H1 (cell line): ENCODE data around the gene LRBA. TPM values are rescaled to one million over a fixed set of nuclear protein-coding genes. Genes with fewer than 3 reads are reported as not detected.

Experiments
- CTCF ChIA-PET: fragments of 300-600 bp; sonication (Branson Sonifier 250); formaldehyde crosslinking; loops from one replicate; lab custom pipeline; 2021; ENCODE audit not compliant: partially characterized antibody; lab: Charles Lee
- POLR2A ChIA-PET: fragments of 300-600 bp; sonication (Branson Sonifier 250); formaldehyde crosslinking; loops from one replicate; lab custom pipeline; 2021; ENCODE audit warnings: inconsistent platforms; ENCODE audit not compliant: partially characterized antibody; lab: Charles Lee
- DNase-seq, 2 experiments: peaks; one replicate each; pipeline versions ENCODE4 v3.0.0 to v3.0.0-alpha.2; 2010 to 2022; ENCODE audit warnings: low spot score in 2 of 2, low read depth in 1 of 2, mixed read lengths in 1 of 2
- FAIRE-seq: peaks from 2 replicates; lab custom pipeline; 2011; peaks lifted over from hg19 to GRCh38; lab: Jason Lieb, UNC
- H2AFZ ChIP-seq: 2 replicates; pipeline ENCODE4 v1.8.1; 2012; ENCODE audit warnings: low read length, inconsistent platforms
- H2AK5ac ChIP-seq: 2 replicates; pipeline ENCODE4 v1.6.1; 2013; ENCODE audit warnings: low read depth, low read length
- H2BK120ac ChIP-seq: replicated peaks from 2 replicates; pipeline ENCODE3; 2013; ENCODE audit warnings: low read depth, low read length, inconsistent platforms
- H2BK12ac ChIP-seq: 2 replicates; pipeline ENCODE4 v1.6.1; 2013; ENCODE audit warnings: low read depth, low read length
- H2BK15ac ChIP-seq: 2 replicates; pipeline ENCODE4 v1.6.1; 2013; ENCODE audit warnings: low read length
- H2BK20ac ChIP-seq: 2 replicates; pipeline ENCODE4 v1.6.1; 2013; ENCODE audit warnings: low read length
- H2BK5ac ChIP-seq: 2 replicates; pipeline ENCODE4 v1.6.1; 2013; ENCODE audit warnings: low read depth, low read length
- H3K14ac ChIP-seq: 2 replicates; pipeline ENCODE4 v1.6.1; 2013; ENCODE audit warnings: inconsistent platforms; ENCODE audit not compliant: insufficient read length
- H3K18ac ChIP-seq: 2 replicates; pipeline ENCODE4 v1.6.1; 2013; ENCODE audit warnings: low read length; ENCODE audit errors: extremely low read depth
- H3K23ac ChIP-seq: 2 replicates; pipeline ENCODE4 v1.6.1; 2013; ENCODE audit warnings: inconsistent platforms; ENCODE audit not compliant: insufficient read length
- H3K23me2 ChIP-seq: 2 replicates; pipeline ENCODE4 v1.6.1; 2013; ENCODE audit warnings: low read depth, low read length
- H3K27ac ChIP-seq: 2 replicates; pipeline ENCODE4 v1.6.1; 2011; ENCODE audit warnings: low read depth, low read length, inconsistent platforms
- H3K27me3 ChIP-seq, 4 experiments: replicated peaks in 1 of 4; 1 replicate in 1 of 4; 2 replicates in 3 of 4; pipeline versions ENCODE4 v1.6.1 to v1.8.1; 2011 to 2013; ENCODE audit warnings: low read length in 3 of 4, mild to moderate bottlenecking in 3 of 4, inconsistent platforms in 2 of 4, mixed read lengths in 2 of 4, moderate library complexity in 1 of 4; ENCODE audit not compliant: control insufficient read depth in 3 of 4, insufficient read depth in 3 of 4; ENCODE audit errors: extremely low read depth in 1 of 4
- H3K36me3 ChIP-seq, 4 experiments: 2 replicates each; pipeline versions ENCODE4 v1.6.1 to v1.8.1; 2011 to 2013; ENCODE audit warnings: mild to moderate bottlenecking in 4 of 4, low read length in 3 of 4, moderate library complexity in 2 of 4, control low read depth in 1 of 4, inconsistent platforms in 1 of 4; ENCODE audit not compliant: insufficient read depth in 4 of 4, control insufficient read depth in 2 of 4
- H3K4ac ChIP-seq: replicated peaks from 2 replicates; pipeline ENCODE3; 2013; ENCODE audit warnings: low read length, low read depth, mixed read lengths, inconsistent platforms; ENCODE audit not compliant: insufficient read length
- H3K4me1 ChIP-seq, 4 experiments: replicated peaks in 1 of 4; 1 replicate in 1 of 4; 2 replicates in 3 of 4; pipeline versions ENCODE4 v1.6.1 to v1.8.1; 2011 to 2013; ENCODE audit warnings: low read length in 3 of 4, inconsistent platforms in 2 of 4, mixed read lengths in 1 of 4; ENCODE audit not compliant: insufficient read depth in 4 of 4, control insufficient read depth in 3 of 4
- H3K4me2 ChIP-seq, 2 experiments: 2 replicates each; pipeline versions ENCODE4 v1.6.1 to v1.8.1; 2011 to 2013; ENCODE audit warnings: low read depth in 2 of 2, low read length in 2 of 2, control low read depth in 1 of 2, inconsistent platforms in 1 of 2, mild to moderate bottlenecking in 1 of 2; ENCODE audit not compliant: insufficient read depth in 1 of 2
- H3K4me3 ChIP-seq, 4 experiments: fragments of 200-600, 300-600 bp in 1 of 4; sonication (generic), shearing (Covaris generic), sonication (Bioruptor Twin) in 1 of 4; 2 replicates each; pipeline versions ENCODE4 v1.5.1 to v1.8.1; 2011 to 2016; ENCODE audit warnings: low read length in 4 of 4, low read depth in 3 of 4, control low read depth in 2 of 4, inconsistent platforms in 2 of 4, mild to moderate bottlenecking in 2 of 4, mixed read lengths in 1 of 4, moderate library complexity in 1 of 4; ENCODE audit not compliant: insufficient read depth in 2 of 4; ENCODE audit errors: extremely low read depth in 1 of 4
- H3K56ac ChIP-seq: replicated peaks from 2 replicates; pipeline ENCODE3; 2013; ENCODE audit warnings: low read depth, mild to moderate bottlenecking, mixed read lengths, low read length, inconsistent platforms; ENCODE audit not compliant: insufficient read length
- H3K79me1 ChIP-seq: 2 replicates; pipeline ENCODE4 v1.6.1; 2013; ENCODE audit warnings: low read depth, low read length, control low read depth
- H3K79me2 ChIP-seq, 2 experiments: 2 replicates each; pipeline versions ENCODE4 v1.6.1 to v1.8.1; 2012 to 2013; ENCODE audit warnings: low read length in 2 of 2, mild to moderate bottlenecking in 2 of 2, inconsistent platforms in 1 of 2; ENCODE audit not compliant: insufficient read depth in 2 of 2, control insufficient read depth in 1 of 2
- H3K9ac ChIP-seq, 4 experiments: replicated peaks in 1 of 4; 1 replicate in 1 of 4; 2 replicates in 3 of 4; pipeline versions ENCODE4 v1.6.1 to v1.8.1; 2011 to 2013; ENCODE audit warnings: low read depth in 3 of 4, low read length in 3 of 4, control low read depth in 2 of 4, mild to moderate bottlenecking in 2 of 4, moderate library complexity in 2 of 4, inconsistent platforms in 1 of 4; ENCODE audit errors: extremely low read depth in 1 of 4
- H3K9me3 ChIP-seq, 2 experiments: 2 replicates each; pipeline versions ENCODE4 v1.6.1 to v1.8.1; 2012 to 2013; ENCODE audit warnings: mild to moderate bottlenecking in 2 of 2, moderate library complexity in 2 of 2, control low read depth in 1 of 2, inconsistent platforms in 1 of 2, low read depth in 1 of 2, low read length in 1 of 2, mixed read lengths in 1 of 2; ENCODE audit not compliant: insufficient read depth in 2 of 2
- H4K20me1 ChIP-seq, 2 experiments: replicated peaks in 1 of 2; 2 replicates each; pipeline versions ENCODE3 to v1.8.1; 2011 to 2013; ENCODE audit warnings: inconsistent platforms in 2 of 2, low read length in 2 of 2, mild to moderate bottlenecking in 1 of 2; ENCODE audit not compliant: insufficient read depth in 2 of 2, control insufficient read depth in 1 of 2
- H4K5ac ChIP-seq: 2 replicates; pipeline ENCODE4 v1.6.1; 2013; ENCODE audit warnings: low read length, low read depth, mixed read lengths, inconsistent platforms; ENCODE audit not compliant: insufficient read length
- H4K8ac ChIP-seq: 2 replicates; pipeline ENCODE4 v1.8.0; 2013; ENCODE audit warnings: mild to moderate bottlenecking, moderate library complexity, low read length, inconsistent platforms; ENCODE audit not compliant: insufficient read depth; ENCODE audit errors: extremely low read depth
- H4K91ac ChIP-seq: replicated peaks from 2 replicates; pipeline ENCODE3; 2013; ENCODE audit warnings: low read length, mixed read lengths, inconsistent platforms; ENCODE audit not compliant: insufficient read length
- ATF2 ChIP-seq: IDR thresholded peaks from 2 replicates; pipeline ENCODE4 v1.6.1; 2012; ENCODE audit warnings: low read length, inconsistent platforms
- BACH1 ChIP-seq: IDR thresholded peaks from 2 replicates; pipeline ENCODE4 v1.6.1; 2012; ENCODE audit warnings: low read length, improper control_type of control experiment
- EP300 ChIP-seq, 2 experiments: IDR thresholded peaks; 1 replicate in 1 of 2; 2 replicates in 1 of 2; pipeline ENCODE4 v1.6.1; 2011 to 2012; ENCODE audit warnings: low read depth in 2 of 2, low read length in 2 of 2, mild to moderate bottlenecking in 2 of 2, borderline replicate concordance in 1 of 2, inconsistent platforms in 1 of 2, moderate library complexity in 1 of 2
- EZH2 ChIP-seq: fragments of 200-600 bp; sonication (generic); IDR thresholded peaks from 2 replicates; pipeline ENCODE4 v1.7.1; 2012; ENCODE audit warnings: low read depth, mild to moderate bottlenecking, moderate library complexity, low read length, inconsistent platforms; ENCODE audit not compliant: severe bottlenecking
- HDAC2 ChIP-seq, 2 experiments: fragments of 300-600 bp in 1 of 2; sonication (generic) in 1 of 2; IDR thresholded peaks; 2 replicates each; pipeline ENCODE4 v1.6.1; 2011 to 2012; ENCODE audit warnings: low read depth in 2 of 2, low read length in 2 of 2, mild to moderate bottlenecking in 2 of 2, moderate library complexity in 2 of 2, borderline replicate concordance in 1 of 2, inconsistent platforms in 1 of 2
- RAD21 ChIP-seq, 2 experiments: IDR thresholded peaks in 1 of 2; conservative IDR thresholded peaks in 1 of 2; 2 replicates each; pipeline ENCODE4 v1.6.1; 2011; ENCODE audit warnings: low read depth in 2 of 2, low read length in 2 of 2, improper control_type of control experiment in 1 of 2, inconsistent platforms in 1 of 2, mild to moderate bottlenecking in 1 of 2, moderate library complexity in 1 of 2
- SIN3A ChIP-seq, 2 experiments: IDR thresholded peaks in 1 of 2; conservative IDR thresholded peaks in 1 of 2; 2 replicates each; pipeline ENCODE4 v1.6.1; 2011 to 2012; ENCODE audit warnings: low read length in 2 of 2, improper control_type of control experiment in 1 of 2, low read depth in 1 of 2, mild to moderate bottlenecking in 1 of 2
- SP4 ChIP-seq: IDR thresholded peaks from 2 replicates; pipeline ENCODE4 v1.6.1; 2012; ENCODE audit warnings: low read length, inconsistent platforms
- SRF ChIP-seq: IDR thresholded peaks from 2 replicates; pipeline ENCODE4 v1.6.1; 2011; ENCODE audit warnings: mild to moderate bottlenecking, low read depth, low read length, moderate library complexity
- TAF1 ChIP-seq: IDR thresholded peaks from 2 replicates; pipeline ENCODE4 v1.6.1; 2011; ENCODE audit warnings: mild to moderate bottlenecking, low read depth, low read length
- TEAD4 ChIP-seq: IDR thresholded peaks from 2 replicates; pipeline ENCODE4 v1.6.1; 2012; ENCODE audit warnings: low read depth, low read length, inconsistent platforms, mixed read lengths
- WGBS, 2 experiments: shearing (Covaris generic) in 1 of 2; methylation state at CpG; one replicate each; pipeline versions ENCODE4 v1.1.6 to v1.1.7; 2013 to 2015; ENCODE audit warnings: low lambda C conversion rate in 2 of 2, mixed read lengths in 2 of 2, inconsistent platforms in 1 of 2, low coverage in 1 of 2, missing lambda C conversion rate in 1 of 2; ENCODE audit not compliant: insufficient replicate concordance in 2 of 2, insufficient coverage in 1 of 2, insufficient read length in 1 of 2; ENCODE audit errors: extremely low coverage in 1 of 2, missing lambda C conversion rate in 1 of 2; 5-methylcytosine and 5-hydroxymethylcytosine counted together
- polyA plus RNA-seq, 7 experiments: library from polyadenylated mRNA; depleted of rRNA in 3 of 7; stranded (reverse) in 5 of 7; unstranded in 2 of 7; fragments of >200 nt in 5 of 7; fragments of 200-250 nt in 2 of 7; gene quantifications; 1 replicate in 5 of 7; 2 replicates in 1 of 7; 4 replicates in 1 of 7; pipeline versions ENCODE4 v1.2.1 to v1.2.3, GENCODE V29; 2011 to 2013; ENCODE audit warnings: missing spikeins in 2 of 7, mixed read lengths in 2 of 7
- total RNA-seq: library from RNA; stranded (reverse); fragmentation: NEBNext Ultra II Directional; extraction: Animal tissue kit (Norgen Biotek cat#: 25700); gene quantifications from 2 replicates; pipeline ENCODE4 v1.2.1, GENCODE V29; 2021

The LRBA gene
- total and polyA plus RNA-seq, 2 of the 8 experiments (the other 6 are each of a cell fraction or from before 2014, with no cell fraction given): 54.6 to 83.2 TPM

DNA sequence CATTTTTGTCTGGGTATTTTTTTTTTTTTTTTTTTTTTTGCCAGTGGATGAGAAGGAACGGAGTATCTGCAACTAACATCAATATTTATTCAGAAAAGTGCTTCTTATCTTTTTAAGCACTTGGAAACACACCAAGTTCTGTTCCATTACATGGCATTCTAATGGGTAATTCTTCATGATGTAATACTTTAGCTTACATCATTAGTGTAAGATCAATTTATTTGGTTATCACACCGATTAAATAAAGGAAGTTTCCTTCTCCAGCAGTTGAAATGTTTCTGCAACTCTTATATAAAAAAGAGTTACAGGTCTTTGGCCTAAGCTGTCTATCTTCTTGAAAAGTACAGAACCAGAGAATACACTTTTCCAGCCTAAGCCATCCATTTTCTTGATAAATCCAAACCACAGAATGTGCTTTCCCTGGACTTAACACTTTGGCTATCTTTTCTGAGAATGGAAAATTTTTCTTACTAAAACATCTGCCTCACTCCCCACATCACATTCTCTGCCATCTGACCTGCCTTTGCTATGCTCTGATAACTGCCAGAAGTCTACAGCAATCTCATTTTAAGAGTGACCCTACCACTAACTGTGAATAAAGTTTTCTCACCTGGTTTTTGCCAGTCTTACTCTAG lies 625.1 kb downstream of the LRBA start:
- Histone ChIP-seq H2BK5ac (no peak overlapping the region), H3K4ac (no peak overlapping the region), H2BK15ac (no peak overlapping the region), H3K79me1 (no peaks in the 10 kb centered on the region), H3K36me3 (no peaks in the 10 kb centered on the region), H2AK5ac (no peak overlapping the region), H3K4me3 (no peak overlapping the region), H3K9ac (no peak overlapping the region), H4K20me1 (no peaks in the 10 kb centered on the region), H2BK12ac (no peak overlapping the region), H3K23me2 (no peaks in the 10 kb centered on the region), H3K14ac (no peak overlapping the region), H4K8ac (no peak overlapping the region), H3K4me2 (no peak overlapping the region), H2BK120ac (no peak overlapping the region), H3K23ac (no peak overlapping the region), H3K18ac (no peak overlapping the region), H3K27ac (no peak overlapping the region), H3K27me3 (no peaks in the 10 kb centered on the region), H3K79me2 (no peaks in the 10 kb centered on the region), H2AFZ (no peak overlapping the region), H4K5ac (no peak overlapping the region), H4K91ac (no peak overlapping the region), H3K4me1 (peaks cover 0 to 3% (median 2%) of the 10 kb centered on the region in 4 experiments; a peak in 1 of 7 replicates), H2BK20ac (no peak overlapping the region), H3K9me3 (no peaks in the 10 kb centered on the region), H3K56ac (no peak overlapping the region)
- 88% methylated on average over 2 of the region's 2 CpGs; no CpG with 5 or more reads in 1 of the 2 experiments for WGBS, 2 experiments
- ChIA-PET POLR2A (no interaction called here), CTCF (no interaction called here)
- DNase-seq: no peak
- FAIRE-seq: no peak
- TF ChIP-seq HDAC2 (IDR thresholded peaks at IDR 0.05; ENCODE audit: borderline replicate concordance in 1 of 2, low read depth in 2 of 2, low read length in 2 of 2): no peak
- no peak for TF ChIP-seq TAF1
- TF ChIP-seq ATF2: no peak
- no peak for TF ChIP-seq RAD21 (IDR thresholded peaks at IDR 0.05 in 1 of 2, conservative IDR thresholded peaks at IDR 0.05 in 1 of 2; ENCODE audit: low read depth in 2 of 2, low read length in 2 of 2)
- no peak for TF ChIP-seq SIN3A (conservative IDR thresholded peaks at IDR 0.05 in 1 of 2, IDR thresholded peaks at IDR 0.05 in 1 of 2; ENCODE audit: low read depth in 1 of 2, low read length in 2 of 2)
- TF ChIP-seq EP300 (IDR thresholded peaks at IDR 0.05; ENCODE audit: borderline replicate concordance in 1 of 2, low read depth in 2 of 2, low read length in 2 of 2): no peak
- no peak for TF ChIP-seq BACH1
- TF ChIP-seq TEAD4: no peak
- no peak for TF ChIP-seq SRF
- no peak for TF ChIP-seq SP4
- no peak for TF ChIP-seq EZH2
